GM12892 (cell line): ENCODE data around the gene MAGEC2.

Source experiments
- POLR2A ChIP-seq: IDR thresholded peaks from 2 replicates; pipeline ENCODE4 v1.6.1; 2011; ENCODE audit warnings: low read depth, low read length, control low read depth
- POLR2AphosphoS5 ChIP-seq: IDR thresholded peaks from 2 replicates; pipeline ENCODE4 v1.6.1; 2011; ENCODE audit warnings: low read depth, low read length, control low read depth
- TAF1 ChIP-seq: IDR thresholded peaks from 2 replicates; pipeline ENCODE4 v1.6.1; 2011; ENCODE audit warnings: low read depth, mild to moderate bottlenecking, control low read depth, low read length, borderline replicate concordance

DNA sequence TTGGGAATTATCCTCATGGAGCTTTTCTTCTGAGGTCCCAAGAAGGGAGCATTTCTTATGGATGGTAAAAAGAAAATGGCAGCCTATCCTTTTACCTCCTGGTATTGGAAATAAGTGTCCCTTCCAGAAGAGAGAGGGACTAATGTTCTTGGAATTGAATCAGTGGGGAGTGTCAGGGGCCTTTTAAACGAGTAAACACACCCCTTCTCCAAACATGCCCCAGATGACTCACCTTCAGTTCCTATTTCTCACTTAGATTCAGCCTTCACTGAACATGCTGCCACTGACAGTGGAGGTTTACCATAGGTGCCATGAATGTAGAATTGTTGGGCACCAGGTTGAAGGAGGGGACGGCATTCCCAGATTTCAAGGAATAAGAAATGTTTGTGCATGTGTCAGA lies 19.0 kb downstream of the MAGEC2 start:
- no peak for TF ChIP-seq POLR2A
- no peak for TF ChIP-seq POLR2AphosphoS5
- TF ChIP-seq TAF1, result no peak
